ENCODE results near the gene ACSS1. TPM values are rescaled to one million over a fixed set of nuclear protein-coding genes. Genes with fewer than 3 reads are reported as not detected.

ACSS1 gene
- total RNA-seq, 1 experiment from 2014 or later, result 1.5 TPM

DNA sequence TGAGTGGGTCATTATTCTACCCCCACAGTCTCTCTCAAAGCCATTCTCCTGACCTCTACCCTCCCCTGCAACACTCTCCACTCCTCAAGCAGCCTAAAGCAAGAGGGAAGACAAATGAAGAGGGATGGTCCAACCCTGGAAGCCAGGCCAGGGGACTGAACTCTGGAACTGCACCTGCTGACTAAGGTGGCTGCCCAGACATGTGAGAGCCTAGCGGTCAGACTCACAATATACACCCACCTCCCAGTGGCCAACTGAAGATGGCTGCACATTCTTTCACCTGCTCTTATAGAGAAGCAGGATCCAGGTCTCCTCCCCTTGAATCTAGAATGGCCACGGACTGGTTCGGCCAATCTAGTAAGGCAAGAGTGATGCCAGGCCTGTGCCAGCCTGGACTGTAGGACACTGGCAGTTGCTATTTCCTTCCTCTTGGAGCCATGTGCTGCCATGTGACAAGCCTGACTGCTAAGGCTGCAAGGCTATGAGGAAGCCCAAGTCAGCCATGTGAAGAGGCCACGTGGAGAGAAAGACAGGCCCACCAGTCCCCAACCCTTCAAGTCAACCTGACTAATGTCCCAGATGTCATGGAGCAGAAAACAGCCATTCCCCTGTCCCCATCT, 31.8 kb downstream of the ACSS1 start:
- peaks cover 1% of the 10 kb centered on the region; the same call in 1 of the 2 replicates for H3K27me3 Mint-ChIP-seq (ENCODE audit: low read depth)
- ChIA-PET CTCF (interaction anchor here (0.5 kb wide), 1 partner anchor 27 kb away, joined by 3 read pairs; no protein-coding TSS in a partner anchor), POLR2A (no interaction called here)
- ATAC-seq (no peak), DNase-seq (ENCODE audit: low spot score) (no peak)
- H3K36me3 Mint-ChIP-seq, result no peaks in the 10 kb centered on the region
- no peak overlapping the region for H3K4me3 Mint-ChIP-seq
- no peaks in the 10 kb centered on the region for H3K4me1 Mint-ChIP-seq
- H3K27ac Mint-ChIP-seq, result no peak overlapping the region
- H3K9me3 Mint-ChIP-seq, result no peaks in the 10 kb centered on the region
- TF ChIP-seq, protein P1, sequence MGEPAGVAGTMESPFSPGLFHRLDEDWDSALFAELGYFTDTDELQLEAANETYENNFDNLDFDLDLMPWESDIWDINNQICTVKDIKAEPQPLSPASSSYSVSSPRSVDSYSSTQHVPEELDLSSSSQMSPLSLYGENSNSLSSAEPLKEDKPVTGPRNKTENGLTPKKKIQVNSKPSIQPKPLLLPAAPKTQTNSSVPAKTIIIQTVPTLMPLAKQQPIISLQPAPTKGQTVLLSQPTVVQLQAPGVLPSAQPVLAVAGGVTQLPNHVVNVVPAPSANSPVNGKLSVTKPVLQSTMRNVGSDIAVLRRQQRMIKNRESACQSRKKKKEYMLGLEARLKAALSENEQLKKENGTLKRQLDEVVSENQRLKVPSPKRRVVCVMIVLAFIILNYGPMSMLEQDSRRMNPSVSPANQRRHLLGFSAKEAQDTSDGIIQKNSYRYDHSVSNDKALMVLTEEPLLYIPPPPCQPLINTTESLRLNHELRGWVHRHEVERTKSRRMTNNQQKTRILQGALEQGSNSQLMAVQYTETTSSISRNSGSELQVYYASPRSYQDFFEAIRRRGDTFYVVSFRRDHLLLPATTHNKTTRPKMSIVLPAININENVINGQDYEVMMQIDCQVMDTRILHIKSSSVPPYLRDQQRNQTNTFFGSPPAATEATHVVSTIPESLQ (CRISPR knock-in tag; IDR thresholded peaks at IDR 0.05), result no peak
- no peak for TF ChIP-seq SOX15 (CRISPR knock-in tag; IDR thresholded peaks at IDR 0.05)
- TF ChIP-seq, protein P2, sequence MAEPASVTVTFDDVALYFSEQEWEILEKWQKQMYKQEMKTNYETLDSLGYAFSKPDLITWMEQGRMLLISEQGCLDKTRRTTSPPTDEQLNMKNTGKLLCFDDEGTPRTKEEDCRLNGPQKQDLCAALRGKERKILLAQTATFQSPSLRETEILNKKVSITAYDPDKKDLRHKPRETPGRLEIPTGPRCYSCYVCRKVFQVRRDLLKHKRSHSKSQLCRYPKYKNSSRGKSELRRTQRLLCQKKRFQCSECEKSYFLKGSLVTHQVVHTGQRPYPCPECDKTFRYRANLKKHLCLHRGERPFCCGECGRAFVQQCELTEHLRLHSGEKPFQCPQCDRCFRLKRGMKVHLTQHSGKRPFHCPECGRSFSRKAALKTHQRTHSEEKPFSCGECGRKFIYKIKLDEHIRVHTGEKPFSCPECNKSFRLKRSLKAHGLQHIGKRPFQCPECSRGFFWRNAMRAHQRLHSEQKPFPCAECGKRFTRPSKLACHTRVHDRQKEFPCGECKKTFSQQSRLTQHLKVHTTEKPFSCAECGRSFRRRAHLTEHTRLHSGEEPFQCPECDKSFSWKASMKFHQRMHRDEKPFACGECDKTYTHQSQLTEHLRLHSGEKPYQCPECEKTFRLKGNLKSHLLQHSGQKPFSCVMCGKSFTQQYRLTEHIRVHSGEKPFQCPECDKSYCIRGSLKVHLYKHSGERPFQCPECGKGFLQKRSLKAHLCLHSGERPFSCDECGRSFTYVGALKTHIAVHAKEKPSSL (CRISPR knock-in tag; conservative IDR thresholded peaks at IDR 0.05), result no peak
- no peak for TF ChIP-seq TP53 (CRISPR knock-in tag; IDR thresholded peaks at IDR 0.05)
- TF ChIP-seq TEAD1 (CRISPR knock-in tag; IDR thresholded peaks at IDR 0.05), result no peak
- TF ChIP-seq IRF2 (CRISPR knock-in tag; IDR thresholded peaks at IDR 0.05; ENCODE audit: borderline replicate concordance, low read depth), result no peak
- no peak for TF ChIP-seq ZNF138 (CRISPR knock-in tag; conservative IDR thresholded peaks at IDR 0.05)
- TF ChIP-seq, protein P3, sequence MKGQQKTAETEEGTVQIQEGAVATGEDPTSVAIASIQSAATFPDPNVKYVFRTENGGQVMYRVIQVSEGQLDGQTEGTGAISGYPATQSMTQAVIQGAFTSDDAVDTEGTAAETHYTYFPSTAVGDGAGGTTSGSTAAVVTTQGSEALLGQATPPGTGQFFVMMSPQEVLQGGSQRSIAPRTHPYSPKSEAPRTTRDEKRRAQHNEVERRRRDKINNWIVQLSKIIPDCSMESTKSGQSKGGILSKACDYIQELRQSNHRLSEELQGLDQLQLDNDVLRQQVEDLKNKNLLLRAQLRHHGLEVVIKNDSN (CRISPR knock-in tag; IDR thresholded peaks at IDR 0.05), result no peak

GRCh38 chr20:25025091-25025861, 32.7 kb downstream of the ACSS1 start:
- ATAC-seq, result no peak
- DNase-seq (ENCODE audit: low spot score), result no peak

DNA sequence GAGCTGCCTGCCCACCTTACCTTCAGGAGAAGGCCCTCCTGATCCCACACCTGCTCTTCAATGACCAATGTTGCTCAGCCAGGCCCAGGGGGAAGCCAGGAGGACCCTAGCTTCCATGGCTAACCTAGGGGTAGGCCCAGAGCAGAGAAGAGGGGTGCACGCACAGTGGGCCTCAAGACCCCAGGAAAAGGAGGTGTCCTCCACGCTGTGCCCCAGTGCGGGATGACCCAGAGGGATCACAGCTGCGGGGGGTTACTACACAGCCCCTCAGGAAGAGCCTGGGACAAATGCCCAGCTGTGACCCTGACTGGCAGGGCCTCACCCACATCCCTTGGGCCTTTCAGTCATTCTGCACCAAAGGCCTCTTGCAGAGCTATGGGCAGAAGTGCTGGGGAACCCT, 33.8 kb downstream of the ACSS1 start:
- CTCF ChIA-PET, result no interaction called here
- H3K4me1 Mint-ChIP-seq, result peaks cover 11% of the 10 kb centered on the region
- DNase-seq (ENCODE audit: low spot score) (no peak), ATAC-seq (no peak)
- H3K27ac Mint-ChIP-seq, result no peak overlapping the region
- H3K27me3 Mint-ChIP-seq (ENCODE audit: low read depth), result no peaks in the 10 kb centered on the region
- no peaks in the 10 kb centered on the region for H3K36me3 Mint-ChIP-seq
- POLR2A ChIA-PET, result no interaction called here
- no peaks in the 10 kb centered on the region for H3K9me3 Mint-ChIP-seq
- TF ChIP-seq MXD4 (CRISPR knock-in tag; IDR thresholded peaks at IDR 0.05; ENCODE audit: borderline replicate concordance), result no peak
- no peak for TF ChIP-seq NR2C2 (CRISPR knock-in tag; IDR thresholded peaks at IDR 0.05)
- no peak for TF ChIP-seq ZNF263 (CRISPR knock-in tag; IDR thresholded peaks at IDR 0.05; ENCODE audit: low read depth)
- TF ChIP-seq ZNF317 (CRISPR knock-in tag; IDR thresholded peaks at IDR 0.05; ENCODE audit: borderline replicate concordance, low read depth), result no peak
- no peak overlapping the region for H3K4me3 Mint-ChIP-seq

More at GRCh38 chr20:25025091-25025861, 32.7 kb downstream of the ACSS1 start:
- ChIA-PET CTCF (interaction anchor here (0.6 to 0.9 kb wide), 2 partner anchors 8 to 9 kb away, joined by 3 to 5 read pairs; no protein-coding TSS in a partner anchor), POLR2A (no interaction called here)
- Mint-ChIP-seq H3K4me1 (peaks cover 2% of the 10 kb centered on the region), H3K27me3 (ENCODE audit: low read depth) (no peaks in the 10 kb centered on the region), H3K36me3 (no peaks in the 10 kb centered on the region), H3K4me3 (no peak overlapping the region), H3K27ac (no peak overlapping the region), H3K9me3 (no peaks in the 10 kb centered on the region)
- TF ChIP-seq RELA (CRISPR knock-in tag; IDR thresholded peaks at IDR 0.05; ENCODE audit: borderline replicate concordance), result no peak
- TF ChIP-seq, protein P4, sequence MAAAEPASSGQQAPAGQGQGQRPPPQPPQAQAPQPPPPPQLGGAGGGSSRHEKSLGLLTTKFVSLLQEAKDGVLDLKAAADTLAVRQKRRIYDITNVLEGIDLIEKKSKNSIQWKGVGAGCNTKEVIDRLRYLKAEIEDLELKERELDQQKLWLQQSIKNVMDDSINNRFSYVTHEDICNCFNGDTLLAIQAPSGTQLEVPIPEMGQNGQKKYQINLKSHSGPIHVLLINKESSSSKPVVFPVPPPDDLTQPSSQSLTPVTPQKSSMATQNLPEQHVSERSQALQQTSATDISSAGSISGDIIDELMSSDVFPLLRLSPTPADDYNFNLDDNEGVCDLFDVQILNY (CRISPR knock-in tag; IDR thresholded peaks at IDR 0.05), result no peak

Measured in WTC11 (cell line).